B cell (primary cell): ENCODE results near the gene ATP5ME. TPM values are rescaled to one million over a fixed set of nuclear protein-coding genes. Genes with fewer than 3 reads are reported as not detected.

Experiments used
- ATAC-seq: fragments of 200-7000 bp; cut with Tn5 transposase; one replicate; pipeline ENCODE4 v1.10.0; 2021; ENCODE audit warnings: low read depth, mild to moderate bottlenecking, moderate number of reproducible peaks, moderate library complexity
- CTCF ChIA-PET: fragments of 350-600 bp; sonication (Branson Sonifier 250); formaldehyde crosslinking; loops from one replicate; lab custom pipeline; 2021; ENCODE audit warnings: antibody characterized with exemption, inconsistent platforms; lab: Charles Lee
- POLR2A ChIA-PET: fragments of 350-600 bp; sonication (Branson Sonifier 250); formaldehyde crosslinking; loops from one replicate; lab custom pipeline; 2021; ENCODE audit warnings: antibody characterized with exemption; lab: Charles Lee
- DNase-seq: peaks from one replicate; pipeline ENCODE4 v3.0.0; 2013
- H2AFZ ChIP-seq: 2 replicates; pipeline ENCODE4 v1.6.1; 2012; ENCODE audit warnings: mild to moderate bottlenecking, low read depth, low read length; ENCODE audit not compliant: insufficient read depth, poor library complexity, severe bottlenecking
- H3K27ac ChIP-seq, 2 donors: 1 replicate in 1 of 2; 2 replicates in 1 of 2; pipeline ENCODE4 v1.5.1; 2012 to 2013; ENCODE audit warnings: low read length in 2 of 2, mild to moderate bottlenecking in 2 of 2, moderate library complexity in 1 of 2
- H3K27me3 ChIP-seq, 4 experiments: fragments of 200-600 bp in 1 of 4; sonication (generic) in 1 of 4; replicated peaks in 1 of 4; 1 replicate in 2 of 4; 2 replicates in 2 of 4; pipeline versions ENCODE4 v1.6.1 to v1.7.0; 2013 to 2016; ENCODE audit warnings: low read length in 3 of 4, mild to moderate bottlenecking in 2 of 4, mixed read lengths in 1 of 4, moderate library complexity in 1 of 4; ENCODE audit not compliant: insufficient read depth in 4 of 4, control insufficient read depth in 3 of 4; ENCODE audit errors: control extremely low read depth in 1 of 4
- H3K36me3 ChIP-seq, 2 experiments: replicated peaks in 1 of 2; 1 replicate in 1 of 2; 2 replicates in 1 of 2; pipeline versions ENCODE4 v1.6.1 to v1.7.1; 2013; ENCODE audit warnings: low read length in 1 of 2; ENCODE audit not compliant: insufficient read depth in 2 of 2, control insufficient read depth in 1 of 2; ENCODE audit errors: control extremely low read depth in 1 of 2, extremely low read depth in 1 of 2
- H3K4me1 ChIP-seq, 2 donors: fragments of 200-600 bp in 1 of 2; sonication (generic) in 1 of 2; 1 replicate in 1 of 2; 2 replicates in 1 of 2; pipeline versions ENCODE4 v1.5.1 to v1.6.1; 2013 to 2017; ENCODE audit warnings: low read length in 2 of 2; ENCODE audit not compliant: control insufficient read depth in 2 of 2, insufficient read depth in 2 of 2
- H3K4me2 ChIP-seq: replicated peaks from 2 replicates; pipeline ENCODE3; 2012; ENCODE audit warnings: mild to moderate bottlenecking, low read depth, low read length; ENCODE audit not compliant: poor library complexity, severe bottlenecking
- H3K4me3 ChIP-seq, 5 experiments: fragments of 200-600 bp in 1 of 5; sonication (generic) in 1 of 5; 1 replicate in 3 of 5; 2 replicates in 2 of 5; pipeline versions ENCODE4 v1.5.1 to v1.7.0; 2011 to 2016; ENCODE audit warnings: low read length in 4 of 5, mild to moderate bottlenecking in 4 of 5, low read depth in 2 of 5, control low read depth in 1 of 5, moderate library complexity in 1 of 5; ENCODE audit not compliant: insufficient read depth in 1 of 5; ENCODE audit errors: control extremely low read depth in 1 of 5, extremely low read depth in 1 of 5
- H3K79me2 ChIP-seq: fragments of 200-600 bp; sonication (generic); one replicate; pipeline ENCODE4 v1.6.0; 2016; ENCODE audit warnings: low read length; ENCODE audit not compliant: control insufficient read depth, insufficient read depth
- H3K9ac ChIP-seq: fragments of 200-600 bp; sonication (generic); 2 replicates; pipeline ENCODE4 v1.6.1; 2017; ENCODE audit warnings: mild to moderate bottlenecking, low read length, moderate library complexity
- H3K9me3 ChIP-seq, 3 donors: one replicate each; pipeline versions ENCODE4 v1.6.1 to v1.7.1; 2013; ENCODE audit warnings: low read length in 2 of 3; ENCODE audit not compliant: control insufficient read depth in 2 of 3, insufficient read depth in 1 of 3; ENCODE audit errors: control extremely low read depth in 1 of 3
- H4K20me1 ChIP-seq: 2 replicates; pipeline ENCODE4 v1.6.0; 2012; ENCODE audit warnings: mild to moderate bottlenecking, low read length; ENCODE audit not compliant: insufficient read depth, control insufficient read depth, poor library complexity, severe bottlenecking
- H3K27ac Mint-ChIP-seq: one replicate; pipeline ENCODE4 v1.8.0; 2021; ENCODE audit warnings: mixed read lengths
- H3K27me3 Mint-ChIP-seq: one replicate; pipeline ENCODE4 v1.8.0; 2021; ENCODE audit warnings: mixed read lengths
- H3K4me1 Mint-ChIP-seq: one replicate; pipeline ENCODE4 v1.8.0; 2021; ENCODE audit warnings: mixed read lengths
- H3K4me3 Mint-ChIP-seq: one replicate; pipeline ENCODE4 v1.8.0; 2021; ENCODE audit warnings: mixed read lengths
- H3K9me3 Mint-ChIP-seq: one replicate; pipeline ENCODE4 v1.8.0; 2022; ENCODE audit warnings: mixed read lengths; ENCODE audit not compliant: insufficient read depth
- EZH2 ChIP-seq: IDR thresholded peaks from 2 replicates; pipeline ENCODE4 v1.6.1; 2012; ENCODE audit warnings: borderline replicate concordance, low read depth, mild to moderate bottlenecking, moderate library complexity, low read length; ENCODE audit not compliant: insufficient read depth, poor library complexity, severe bottlenecking
- WGBS: methylation state at CpG from one replicate; pipeline ENCODE4 v1.1.5; 2013; ENCODE audit warnings: missing lambda C conversion rate; ENCODE audit not compliant: insufficient coverage; 5-methylcytosine and 5-hydroxymethylcytosine counted together
- intact Hi-C: fragments of 100-400 bp; cut with micrococcal nuclease; formaldehyde crosslinking; loops from one replicate; pipeline ENCODE4 v1.10.0; 2022
- polyA plus RNA-seq: library from polyadenylated mRNA; depleted of rRNA; stranded (reverse); fragments of >200 nt; gene quantifications from 2 replicates; pipeline ENCODE4 v1.2.3, GENCODE V29; 2012
- total RNA-seq, 2 donors: library from RNA; stranded (reverse); fragments of 120-200 nt in 1 of 2; gene quantifications; 1 replicate in 1 of 2; 2 replicates in 1 of 2; pipeline versions ENCODE4 v1.2.3 to v1.2.4, GENCODE V29; 2013 to 2022
- TF ChIP-seq, protein P1 (sequence below): fragments of 200-600 bp; IDR thresholded peaks from one replicate; pipeline ENCODE4 v1.8.0; 2022; ENCODE audit warnings: antibody characterized with exemption, mild to moderate bottlenecking

The ATP5ME gene
- total and polyA plus RNA-seq, 2 donors (not counting 1 experiment from before 2014, with no cell fraction given) = 129 to 153 TPM

DNA sequence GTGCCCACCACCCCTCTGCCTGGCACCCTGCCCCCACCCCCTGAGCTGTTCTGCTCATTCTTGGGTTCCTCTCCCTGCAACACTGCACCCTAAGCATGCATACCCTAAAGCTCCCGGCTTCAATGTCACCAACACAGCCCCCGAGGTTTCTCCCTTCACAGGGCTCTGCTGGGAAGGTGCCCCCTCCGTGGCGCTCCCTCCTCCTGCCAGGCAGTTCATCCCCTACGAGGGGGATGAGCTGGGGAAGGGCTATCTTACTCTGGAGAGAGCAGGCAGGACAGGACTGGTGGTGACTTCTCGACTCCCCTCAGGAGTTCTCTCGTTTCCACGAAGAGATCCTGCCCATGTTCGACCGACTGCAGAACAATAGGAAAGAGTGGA lies 6.5 kb downstream of the ATP5ME start:
- Mint-ChIP-seq H3K27me3 (no peaks in the 10 kb centered on the region), H3K4me1 (peaks cover 11% of the 10 kb centered on the region), H3K27ac (no peak overlapping the region), H3K4me3 (no peak overlapping the region), H3K9me3 (no peaks in the 10 kb centered on the region)
- Histone ChIP-seq H3K27ac (no peak overlapping the region), H2AFZ (no peak overlapping the region), H4K20me1 (no peaks in the 10 kb centered on the region), H3K36me3 (peaks cover 0 to 17% of the 10 kb centered on the region in 2 experiments), H3K4me3 (no peak overlapping the region), H3K9me3 (no peaks in the 10 kb centered on the region), H3K9ac (no peak overlapping the region), H3K4me2 (no peak overlapping the region), H3K4me1 (peaks cover 9 to 17% of the 10 kb centered on the region in 2 donors), H3K79me2 (peaks cover 9% of the 10 kb centered on the region), H3K27me3 (no peaks in the 10 kb centered on the region)
- ChIA-PET CTCF (no interaction called here), POLR2A (no interaction called here)
- no peak for DNase-seq
- intact Hi-C loops = no loop called here
- no peak for ATAC-seq
- TF ChIP-seq, protein P1, sequence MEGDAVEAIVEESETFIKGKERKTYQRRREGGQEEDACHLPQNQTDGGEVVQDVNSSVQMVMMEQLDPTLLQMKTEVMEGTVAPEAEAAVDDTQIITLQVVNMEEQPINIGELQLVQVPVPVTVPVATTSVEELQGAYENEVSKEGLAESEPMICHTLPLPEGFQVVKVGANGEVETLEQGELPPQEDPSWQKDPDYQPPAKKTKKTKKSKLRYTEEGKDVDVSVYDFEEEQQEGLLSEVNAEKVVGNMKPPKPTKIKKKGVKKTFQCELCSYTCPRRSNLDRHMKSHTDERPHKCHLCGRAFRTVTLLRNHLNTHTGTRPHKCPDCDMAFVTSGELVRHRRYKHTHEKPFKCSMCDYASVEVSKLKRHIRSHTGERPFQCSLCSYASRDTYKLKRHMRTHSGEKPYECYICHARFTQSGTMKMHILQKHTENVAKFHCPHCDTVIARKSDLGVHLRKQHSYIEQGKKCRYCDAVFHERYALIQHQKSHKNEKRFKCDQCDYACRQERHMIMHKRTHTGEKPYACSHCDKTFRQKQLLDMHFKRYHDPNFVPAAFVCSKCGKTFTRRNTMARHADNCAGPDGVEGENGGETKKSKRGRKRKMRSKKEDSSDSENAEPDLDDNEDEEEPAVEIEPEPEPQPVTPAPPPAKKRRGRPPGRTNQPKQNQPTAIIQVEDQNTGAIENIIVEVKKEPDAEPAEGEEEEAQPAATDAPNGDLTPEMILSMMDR = no peak
- no peak for TF ChIP-seq EZH2
- WGBS = 87% methylated on average over 6 of the region's 10 CpGs

DNA sequence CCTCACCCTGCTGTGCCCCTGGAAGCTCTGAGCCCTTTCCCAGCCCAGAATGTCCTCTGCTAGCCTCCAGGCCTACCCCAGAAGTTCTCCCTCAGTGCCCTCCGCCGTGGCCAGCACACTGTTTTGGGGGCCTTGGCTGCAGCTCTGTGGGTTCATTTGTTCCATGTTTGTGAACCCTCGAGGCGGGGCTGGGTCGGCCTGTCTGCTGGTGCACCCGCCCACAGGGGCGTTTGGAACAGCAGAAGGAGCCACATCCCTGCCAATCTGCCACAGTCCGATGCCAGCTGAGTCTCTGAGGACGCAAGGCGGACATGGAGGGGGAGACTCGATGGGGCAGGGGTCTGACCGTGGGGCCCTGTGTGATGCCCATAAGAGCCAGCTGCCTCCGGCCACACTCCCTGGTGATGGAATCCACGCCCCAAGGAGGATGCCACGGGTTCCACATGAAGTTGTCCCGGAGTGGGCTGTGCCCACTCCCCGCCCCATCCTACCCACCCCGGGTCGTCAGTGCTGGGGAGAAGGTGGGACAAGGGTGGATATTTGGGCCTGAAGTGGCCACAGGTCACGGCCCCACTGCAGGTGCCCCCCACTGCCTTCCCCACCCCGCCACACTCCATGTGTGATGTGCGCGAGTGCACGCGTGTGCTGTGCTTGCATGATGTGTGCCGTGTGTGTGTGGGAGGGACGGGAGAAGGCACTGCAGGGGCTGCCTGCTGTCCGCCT lies 7.1 kb downstream of the ATP5ME start:
- no peak for ATAC-seq
- Histone ChIP-seq H2AFZ (no peak overlapping the region), H3K4me3 (no peak overlapping the region), H3K27ac (no peak overlapping the region), H3K79me2 (peaks cover 9% of the 10 kb centered on the region), H3K9me3 (peaks cover 0 to under 1% (median 0%) of the 10 kb centered on the region in 3 donors), H3K36me3 (peaks cover 0 to 11% of the 10 kb centered on the region in 2 experiments), H3K27me3 (no peaks in the 10 kb centered on the region), H4K20me1 (no peaks in the 10 kb centered on the region), H3K4me1 (peaks cover 9 to 17% of the 10 kb centered on the region in 2 donors), H3K9ac (no peak overlapping the region), H3K4me2 (no peak overlapping the region)
- Mint-ChIP-seq H3K9me3 (no peaks in the 10 kb centered on the region), H3K4me1 (peaks cover 11% of the 10 kb centered on the region), H3K27me3 (no peaks in the 10 kb centered on the region), H3K27ac (no peak overlapping the region), H3K4me3 (no peak overlapping the region)
- ChIA-PET CTCF (no interaction called here), POLR2A (no interaction called here)
- no peak for TF ChIP-seq EZH2
- TF ChIP-seq, protein P1 = no peak
- intact Hi-C loops = no loop called here
- 95% methylated on average over 15 of the region's 28 CpGs for WGBS
- DNase-seq = no peak
